Activated naive CD4-positive, alpha-beta T cell treated with anti-CD3 and anti-CD28 coated beads, Interleukin-2, amount 50 U/mL, for 24 hours (primary cell): ENCODE results near the gene CUEDC1.

ENCODE experiments used
- H3K27ac Mint-ChIP-seq: one replicate; pipeline ENCODE4 v1.8.0; 2021; ENCODE audit warnings: mild to moderate bottlenecking, mixed read lengths
- H3K27me3 Mint-ChIP-seq: one replicate; pipeline ENCODE4 v1.8.0; 2021; ENCODE audit warnings: mixed read lengths
- H3K36me3 Mint-ChIP-seq: one replicate; pipeline ENCODE4 v1.8.0; 2021; ENCODE audit warnings: mixed read lengths
- H3K4me1 Mint-ChIP-seq: one replicate; pipeline ENCODE4 v1.8.0; 2021; ENCODE audit warnings: mixed read lengths
- H3K4me3 Mint-ChIP-seq: one replicate; pipeline ENCODE4 v1.8.0; 2021; ENCODE audit warnings: mild to moderate bottlenecking, mixed read lengths
- H3K9me3 Mint-ChIP-seq: one replicate; pipeline ENCODE4 v1.8.0; 2021; ENCODE audit warnings: mixed read lengths

CUEDC1 gene

DNA sequence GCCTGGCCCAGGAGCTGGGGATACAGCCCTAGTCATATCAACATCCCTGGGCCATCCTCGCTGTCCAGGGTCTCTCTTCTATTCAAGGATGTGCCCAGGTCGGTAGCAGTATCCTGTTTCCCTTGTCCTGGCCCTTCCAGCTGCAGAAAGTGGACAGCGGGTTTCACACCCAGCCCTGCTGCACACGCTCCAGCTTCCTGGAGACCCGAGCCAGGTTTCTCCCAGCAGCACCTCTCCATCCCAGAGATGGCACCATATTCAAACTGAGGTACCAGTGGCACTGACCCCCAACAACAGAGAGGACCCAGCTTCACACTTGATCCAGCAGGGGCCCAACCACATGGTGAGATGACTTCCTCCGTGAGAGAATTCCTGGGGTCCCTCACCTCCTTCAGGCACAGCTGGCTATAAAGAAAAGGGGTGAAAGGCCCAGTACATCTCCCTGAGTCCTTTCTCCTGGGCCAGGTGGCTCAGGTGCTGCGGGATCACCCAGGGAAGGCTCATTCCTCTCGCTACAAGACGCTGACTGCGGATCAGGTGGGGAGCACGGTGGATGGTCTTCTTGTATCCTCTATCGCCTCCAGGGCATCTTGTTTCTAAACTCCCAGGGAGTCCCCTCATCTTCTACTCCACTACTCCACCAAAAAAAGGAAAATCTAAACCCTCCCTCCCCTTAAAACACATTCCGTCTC lies 1.4 kb downstream of the CUEDC1 start:
- peaks cover 39% of the 10 kb centered on the region for H3K4me1 Mint-ChIP-seq
- peak overlapping the region; percentile 24 for H3K27ac Mint-ChIP-seq
- H3K9me3 Mint-ChIP-seq: no peaks in the 10 kb centered on the region
- no peaks in the 10 kb centered on the region for H3K36me3 Mint-ChIP-seq
- peak overlapping the region; percentile 78 for H3K4me3 Mint-ChIP-seq
- peaks cover 5% of the 10 kb centered on the region for H3K27me3 Mint-ChIP-seq

DNA sequence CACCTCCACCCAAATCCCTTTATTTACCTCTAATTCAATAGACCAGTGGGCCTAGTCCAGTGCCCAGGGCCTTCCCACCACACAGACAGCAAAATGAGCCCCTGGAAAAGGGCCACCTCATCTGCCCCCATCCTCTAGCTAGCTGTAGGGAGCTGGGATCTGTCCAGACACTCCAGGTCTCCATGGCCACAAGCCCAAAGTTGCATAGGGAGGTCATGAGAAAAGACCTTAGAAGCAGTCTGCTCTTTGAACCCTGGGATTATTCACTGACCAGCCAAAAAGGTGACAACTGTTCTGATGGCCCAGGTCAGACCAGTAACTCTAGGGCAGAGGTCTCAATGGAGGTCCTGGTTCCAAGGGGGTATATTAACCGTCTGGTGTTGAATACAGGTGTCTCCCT lies 2.0 kb downstream of the CUEDC1 start:
- H3K4me3 Mint-ChIP-seq: peak overlapping the region; percentile 33
- no peaks in the 10 kb centered on the region for H3K9me3 Mint-ChIP-seq
- H3K36me3 Mint-ChIP-seq: no peaks in the 10 kb centered on the region
- H3K4me1 Mint-ChIP-seq: peaks cover 46% of the 10 kb centered on the region
- H3K27ac Mint-ChIP-seq: peak overlapping the region; percentile 33
- peaks cover 5% of the 10 kb centered on the region for H3K27me3 Mint-ChIP-seq

DNA sequence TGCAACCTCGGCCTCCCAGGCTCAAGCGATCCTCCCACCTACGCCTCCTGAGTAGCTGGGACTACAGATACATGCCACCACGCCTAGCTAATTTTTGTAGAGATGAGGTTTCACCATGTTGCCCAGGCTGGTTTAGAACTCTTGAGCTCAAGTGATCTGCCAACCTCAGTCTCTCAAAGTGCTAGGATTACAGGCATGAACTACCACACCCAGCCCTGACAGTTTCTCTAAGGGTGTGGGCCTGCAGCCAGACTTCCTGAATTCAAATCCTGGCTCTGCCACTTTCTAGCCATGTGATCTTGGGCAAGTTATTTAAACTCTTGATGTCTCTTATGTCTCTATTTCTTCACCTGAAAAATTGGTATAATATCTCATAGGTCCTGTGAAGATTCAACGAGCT lies 5.6 kb downstream of the CUEDC1 start:
- H3K4me1 Mint-ChIP-seq: peaks cover 47% of the 10 kb centered on the region
- no peaks in the 10 kb centered on the region for H3K36me3 Mint-ChIP-seq
- peak overlapping the region; percentile 52 for H3K27ac Mint-ChIP-seq
- H3K27me3 Mint-ChIP-seq: peaks cover 5% of the 10 kb centered on the region
- no peak overlapping the region for H3K4me3 Mint-ChIP-seq
- no peaks in the 10 kb centered on the region for H3K9me3 Mint-ChIP-seq

DNA sequence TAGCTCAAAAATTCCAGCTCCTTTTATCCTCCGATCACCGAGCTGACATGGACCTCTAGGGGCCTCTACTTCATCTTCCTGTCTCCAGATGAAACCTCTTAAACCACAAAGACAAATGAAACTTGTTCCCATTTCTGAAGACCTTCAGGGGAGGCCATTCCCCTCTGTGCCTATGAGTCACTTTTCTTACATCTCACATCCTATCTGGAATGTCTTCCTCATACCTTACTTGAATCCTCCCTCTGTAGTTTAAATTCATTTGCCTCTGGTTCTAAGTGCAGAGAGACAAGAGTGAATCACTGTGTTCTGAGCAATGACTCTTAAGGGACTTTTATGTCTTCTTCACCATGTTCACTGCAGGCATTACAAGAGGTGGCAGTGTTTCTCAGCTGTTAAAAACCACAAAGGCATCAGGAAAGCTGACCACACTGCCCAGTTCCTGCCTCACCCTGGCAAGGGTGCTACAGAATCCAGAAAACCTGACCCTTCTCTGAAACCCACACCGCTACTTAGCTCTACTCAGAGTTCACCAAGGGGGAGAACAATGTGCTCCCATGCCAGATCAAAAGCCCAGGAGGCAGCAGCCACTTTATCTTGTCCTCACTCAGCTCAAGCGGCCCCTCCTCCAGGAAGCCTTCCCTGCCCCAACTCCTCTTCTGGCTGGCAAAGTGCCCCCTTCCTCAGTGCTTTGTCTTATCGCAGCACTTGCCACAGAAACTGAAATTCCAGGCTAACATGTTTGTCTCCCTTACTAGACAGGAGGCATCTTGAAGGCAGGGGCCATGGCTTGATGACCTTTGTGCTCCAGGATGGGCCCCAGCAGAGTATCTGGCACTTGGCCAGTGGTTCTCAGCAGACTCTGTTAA lies 6.4 kb downstream of the CUEDC1 start:
- H3K4me1 Mint-ChIP-seq: peaks cover 42% of the 10 kb centered on the region
- H3K9me3 Mint-ChIP-seq: no peaks in the 10 kb centered on the region
- H3K36me3 Mint-ChIP-seq: no peaks in the 10 kb centered on the region
- H3K27ac Mint-ChIP-seq: peak overlapping the region; percentile 43
- peaks cover 1% of the 10 kb centered on the region for H3K27me3 Mint-ChIP-seq
- no peak overlapping the region for H3K4me3 Mint-ChIP-seq

DNA sequence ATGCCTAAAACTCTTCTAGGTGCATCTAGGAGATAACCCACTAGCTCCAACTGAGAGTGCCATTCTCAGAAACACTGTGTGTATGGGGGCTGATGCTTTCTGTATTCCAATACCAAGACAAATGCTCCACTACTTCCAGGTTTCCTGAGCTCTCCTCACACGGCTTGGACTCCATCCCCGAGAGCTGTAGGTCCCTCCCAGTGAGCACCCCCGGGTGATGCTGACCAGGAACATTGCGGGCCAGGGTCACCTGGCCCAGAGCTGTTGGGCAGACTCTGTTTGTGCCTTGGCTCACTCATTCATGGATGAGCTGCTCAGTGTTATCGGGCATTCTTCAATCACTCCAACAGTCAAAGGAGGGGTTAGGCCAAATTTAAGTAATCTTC lies 7.0 kb downstream of the CUEDC1 start:
- Mint-ChIP-seq H3K9me3 (no peaks in the 10 kb centered on the region), H3K27me3 (peaks cover 1% of the 10 kb centered on the region), H3K4me3 (no peak overlapping the region), H3K36me3 (no peaks in the 10 kb centered on the region), H3K27ac (no peak overlapping the region), H3K4me1 (peaks cover 42% of the 10 kb centered on the region)

DNA sequence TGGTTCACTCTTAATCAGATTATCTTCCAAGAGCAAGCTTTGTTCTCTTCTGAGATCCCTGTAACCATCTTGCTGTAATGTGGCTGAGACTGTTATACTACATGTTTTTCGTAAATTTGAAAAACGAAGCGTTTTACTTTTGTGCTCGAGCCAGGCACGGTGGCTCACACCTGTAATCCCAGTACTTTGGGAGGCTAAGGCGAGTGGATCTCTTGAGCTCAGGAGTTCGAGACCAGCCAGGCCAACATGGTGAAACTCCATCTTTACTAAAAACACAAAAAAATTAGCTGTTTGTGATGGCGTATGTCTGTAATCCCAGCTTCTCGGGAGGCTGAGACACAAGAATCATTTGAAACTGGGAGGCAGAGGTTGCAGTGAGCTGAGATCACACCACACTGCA lies 7.8 kb downstream of the CUEDC1 start:
- Mint-ChIP-seq H3K9me3 (no peaks in the 10 kb centered on the region), H3K4me3 (peak overlapping the region; percentile 83), H3K27ac (no peak overlapping the region), H3K36me3 (no peaks in the 10 kb centered on the region), H3K4me1 (peaks cover 42% of the 10 kb centered on the region), H3K27me3 (peaks cover 1% of the 10 kb centered on the region)

DNA sequence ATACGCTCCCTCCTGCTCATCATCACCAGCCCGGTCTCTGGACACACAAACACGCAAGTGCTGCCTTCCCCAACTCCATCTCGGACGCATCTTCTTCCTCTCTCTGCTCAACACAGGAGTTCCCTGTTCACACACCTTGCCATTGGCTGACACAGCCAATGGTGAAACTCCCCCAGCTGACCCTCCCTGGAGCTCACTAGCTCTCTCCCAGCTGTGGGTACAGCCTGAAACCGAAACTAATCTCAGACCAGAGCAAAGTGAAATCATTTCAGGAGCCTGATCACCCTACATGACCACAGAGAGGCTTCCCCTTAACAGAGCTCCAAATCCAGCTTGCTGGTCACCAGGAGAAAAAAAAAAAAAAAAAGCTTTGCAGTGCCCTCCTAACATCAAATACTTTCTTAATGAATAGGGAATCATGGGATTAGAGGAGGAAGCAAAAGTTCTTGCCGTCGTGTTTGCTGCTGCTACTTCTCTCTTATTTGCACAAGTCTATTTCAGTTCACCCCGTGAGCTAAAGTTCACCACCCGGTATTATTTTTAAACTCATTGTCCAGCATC lies 8.3 kb downstream of the CUEDC1 start:
- Mint-ChIP-seq H3K4me3 (peak overlapping the region; percentile 83), H3K27ac (no peak overlapping the region), H3K9me3 (no peaks in the 10 kb centered on the region), H3K4me1 (peaks cover 42% of the 10 kb centered on the region), H3K27me3 (peaks cover 1% of the 10 kb centered on the region), H3K36me3 (no peaks in the 10 kb centered on the region)

DNA sequence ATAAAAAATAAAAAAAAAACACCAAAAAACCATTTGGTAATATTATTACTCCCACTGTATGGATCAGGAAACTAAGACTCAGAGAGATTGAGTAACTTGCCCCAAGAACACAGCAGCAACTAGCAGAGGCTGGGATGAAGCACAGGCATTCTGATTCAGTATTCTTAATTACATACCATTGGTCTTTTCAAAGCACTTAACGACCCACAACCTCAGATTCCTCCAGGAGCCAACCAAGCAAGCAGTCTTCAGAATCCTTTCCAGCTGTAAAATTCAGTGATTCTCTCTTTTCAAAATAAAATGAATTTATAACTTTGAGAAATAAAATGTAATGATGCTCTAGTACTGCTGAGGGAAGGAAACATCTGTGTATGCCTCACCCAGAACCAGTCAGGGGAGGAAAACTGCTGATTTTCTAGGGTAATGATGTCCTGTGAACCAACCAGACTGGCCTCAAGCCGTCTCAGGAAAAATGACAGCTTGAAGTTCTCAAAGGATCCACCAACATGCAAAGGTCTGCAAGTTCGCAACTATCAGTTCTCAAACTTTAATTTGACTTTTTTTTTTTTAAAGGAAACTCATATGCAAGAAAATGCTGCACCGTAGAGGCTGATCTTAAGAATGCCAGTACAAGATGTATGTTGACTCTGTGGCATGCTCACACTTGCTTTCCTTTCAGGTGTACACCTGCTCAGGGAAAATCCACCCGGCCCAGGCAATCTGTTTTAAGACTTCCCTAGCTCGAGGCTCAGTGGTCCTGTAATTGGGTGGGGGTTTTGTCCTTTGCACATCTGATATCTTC lies 9.0 kb downstream of the CUEDC1 start:
- no peak overlapping the region for H3K27ac Mint-ChIP-seq
- H3K4me1 Mint-ChIP-seq: peaks cover 43% of the 10 kb centered on the region
- H3K4me3 Mint-ChIP-seq: peak overlapping the region; percentile 83
- no peaks in the 10 kb centered on the region for H3K36me3 Mint-ChIP-seq
- peaks cover 1% of the 10 kb centered on the region for H3K27me3 Mint-ChIP-seq
- H3K9me3 Mint-ChIP-seq: no peaks in the 10 kb centered on the region

DNA sequence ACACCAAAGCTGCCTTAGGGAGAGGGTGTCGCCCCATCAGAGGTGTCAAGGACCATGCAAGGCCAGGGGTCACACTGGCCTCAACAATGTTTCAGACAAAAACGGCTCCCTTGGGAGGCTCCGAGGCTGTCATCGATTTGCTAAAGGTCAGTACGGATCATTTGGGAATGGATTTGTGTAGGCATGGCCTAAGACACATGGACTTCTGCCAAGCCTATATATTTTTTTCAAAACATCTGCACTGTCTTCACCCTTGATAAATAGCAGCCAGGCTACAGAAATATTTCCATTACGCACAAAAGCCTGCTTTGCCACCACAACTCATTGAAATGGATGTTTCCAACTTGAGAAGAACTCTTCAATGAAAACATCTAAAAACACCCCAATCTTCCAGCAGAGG lies 10.3 kb downstream of the CUEDC1 start:
- Mint-ChIP-seq H3K4me3 (no peak overlapping the region), H3K4me1 (peaks cover 46% of the 10 kb centered on the region), H3K27me3 (no peaks in the 10 kb centered on the region), H3K36me3 (no peaks in the 10 kb centered on the region), H3K27ac (no peak overlapping the region), H3K9me3 (no peaks in the 10 kb centered on the region)

DNA sequence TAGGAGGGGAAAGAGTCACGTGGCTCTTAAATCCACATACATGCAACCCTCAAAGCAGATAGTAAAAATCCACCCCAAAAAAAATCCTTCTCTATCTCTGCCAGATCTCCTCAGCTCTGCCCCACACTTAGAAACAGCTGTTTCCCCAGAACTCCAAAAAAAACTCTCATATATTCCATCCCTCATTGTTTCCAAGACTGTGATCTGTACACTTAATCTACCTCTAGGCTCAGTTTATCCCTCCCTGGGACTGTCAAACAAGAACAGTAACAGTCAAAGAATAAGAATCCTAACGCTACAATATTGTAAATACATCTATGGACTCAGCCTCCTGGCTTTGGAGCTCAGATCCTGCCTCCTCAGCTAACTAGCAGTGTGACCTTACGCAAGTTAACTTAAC lies 11.6 kb downstream of the CUEDC1 start:
- Mint-ChIP-seq H3K4me3 (no peak overlapping the region), H3K4me1 (peaks cover 41% of the 10 kb centered on the region), H3K27ac (no peak overlapping the region), H3K27me3 (no peaks in the 10 kb centered on the region), H3K9me3 (no peaks in the 10 kb centered on the region), H3K36me3 (no peaks in the 10 kb centered on the region)

DNA sequence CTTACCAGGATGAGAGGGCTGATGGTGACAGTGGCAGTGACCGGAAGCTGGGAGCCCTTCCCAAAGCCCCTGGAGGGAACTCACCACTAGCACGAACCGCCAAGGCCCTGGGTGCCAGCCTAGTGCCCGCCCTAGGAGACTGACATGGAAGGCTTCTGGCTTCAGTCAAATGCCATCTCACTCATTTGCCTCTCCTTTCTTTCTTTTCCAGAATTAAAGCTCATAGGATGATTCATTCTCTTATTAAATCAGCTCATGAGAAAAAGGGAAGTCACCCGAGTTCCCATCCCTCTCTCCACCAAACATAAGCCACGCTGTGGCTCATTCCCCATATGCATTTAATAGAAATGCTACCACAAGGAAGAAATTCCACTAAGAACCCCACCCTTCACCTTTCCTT lies 12.1 kb downstream of the CUEDC1 start:
- Mint-ChIP-seq H3K27ac (no peak overlapping the region), H3K27me3 (no peaks in the 10 kb centered on the region), H3K4me3 (no peak overlapping the region), H3K4me1 (peaks cover 36% of the 10 kb centered on the region), H3K36me3 (no peaks in the 10 kb centered on the region), H3K9me3 (no peaks in the 10 kb centered on the region)

DNA sequence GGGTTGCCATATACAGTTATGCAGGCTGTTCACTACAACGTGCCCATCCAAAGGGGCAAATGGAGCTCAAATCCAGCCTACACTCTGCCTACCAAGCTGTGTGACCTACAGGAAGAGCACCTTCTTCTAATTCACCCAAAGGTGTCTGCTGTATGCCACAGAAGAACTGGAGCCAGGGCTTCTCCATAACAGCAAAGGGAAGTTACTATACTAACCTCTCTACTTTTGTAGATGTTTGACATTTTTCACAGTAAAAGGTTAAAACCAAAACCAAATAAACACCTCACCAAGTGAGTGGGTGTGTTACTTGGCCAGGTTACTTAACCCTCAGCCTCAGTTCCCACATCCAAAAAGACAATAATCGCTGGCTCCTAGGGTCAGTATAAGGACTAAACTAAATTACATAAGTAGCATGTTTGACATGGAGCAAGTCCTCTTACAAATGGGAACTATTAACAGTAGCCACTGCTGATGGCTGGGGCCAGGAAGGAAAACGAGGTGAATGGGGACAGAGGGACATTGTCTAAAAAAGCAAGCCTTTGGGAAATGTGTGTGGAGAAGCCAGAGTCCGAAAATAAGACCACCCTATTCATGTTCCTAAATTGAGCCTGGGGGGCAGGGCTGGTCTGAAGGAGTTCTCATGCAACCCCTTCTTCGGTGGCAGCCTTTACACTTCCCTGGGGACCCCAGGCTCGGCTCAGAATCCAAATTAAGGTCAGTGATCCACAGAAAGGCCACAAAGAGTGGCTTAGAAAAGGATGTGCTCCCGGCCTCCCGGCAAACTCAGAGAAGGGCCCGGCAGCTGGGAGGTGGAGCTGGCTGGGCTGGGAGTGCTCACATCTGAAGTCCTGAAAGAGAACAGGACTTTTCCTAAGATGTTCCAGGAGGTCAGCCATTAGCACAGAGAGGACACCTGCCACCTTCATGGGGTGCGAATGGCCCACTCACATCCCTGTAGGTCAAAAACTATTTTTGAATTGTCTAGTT lies 13.5 kb downstream of the CUEDC1 start:
- H3K36me3 Mint-ChIP-seq: no peaks in the 10 kb centered on the region
- peaks cover 28% of the 10 kb centered on the region for H3K4me1 Mint-ChIP-seq
- no peak overlapping the region for H3K4me3 Mint-ChIP-seq
- H3K27me3 Mint-ChIP-seq: no peaks in the 10 kb centered on the region
- H3K27ac Mint-ChIP-seq: no peak overlapping the region
- no peaks in the 10 kb centered on the region for H3K9me3 Mint-ChIP-seq

DNA sequence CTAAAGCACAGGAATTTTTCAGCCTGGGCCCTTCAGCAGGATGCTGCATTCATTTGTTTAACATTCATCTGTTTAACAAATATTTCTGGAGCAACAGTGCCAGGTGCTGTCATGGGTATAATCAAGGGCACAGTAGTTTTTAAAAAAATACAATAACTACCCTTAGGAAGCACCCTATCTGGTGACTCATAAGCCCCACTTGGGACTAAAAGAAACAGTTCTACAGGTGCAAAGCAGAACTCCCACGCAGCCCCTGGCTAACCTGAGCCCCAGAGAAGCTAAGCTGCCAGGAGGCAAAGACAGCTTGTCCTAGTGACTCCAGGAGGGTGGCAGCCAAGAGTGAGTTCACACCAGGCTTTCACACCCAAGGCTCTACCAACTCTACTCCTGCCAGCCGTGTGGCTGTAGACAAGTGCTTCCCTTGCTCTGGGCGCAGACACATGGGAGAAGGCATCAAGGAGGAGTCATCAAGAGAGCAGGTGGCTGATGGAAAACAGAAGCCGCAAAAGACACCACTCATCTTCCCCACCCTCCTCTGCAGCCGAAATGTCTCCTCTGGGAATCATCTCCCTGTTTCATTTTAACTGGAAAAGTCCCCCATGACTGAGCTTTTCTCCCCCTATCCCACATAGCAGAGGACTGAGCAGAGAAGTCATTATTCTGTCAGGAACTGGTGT lies 14.4 kb downstream of the CUEDC1 start:
- Mint-ChIP-seq H3K27ac (no peak overlapping the region), H3K27me3 (no peaks in the 10 kb centered on the region), H3K36me3 (no peaks in the 10 kb centered on the region), H3K4me3 (no peak overlapping the region), H3K4me1 (peaks cover 19% of the 10 kb centered on the region), H3K9me3 (no peaks in the 10 kb centered on the region)

DNA sequence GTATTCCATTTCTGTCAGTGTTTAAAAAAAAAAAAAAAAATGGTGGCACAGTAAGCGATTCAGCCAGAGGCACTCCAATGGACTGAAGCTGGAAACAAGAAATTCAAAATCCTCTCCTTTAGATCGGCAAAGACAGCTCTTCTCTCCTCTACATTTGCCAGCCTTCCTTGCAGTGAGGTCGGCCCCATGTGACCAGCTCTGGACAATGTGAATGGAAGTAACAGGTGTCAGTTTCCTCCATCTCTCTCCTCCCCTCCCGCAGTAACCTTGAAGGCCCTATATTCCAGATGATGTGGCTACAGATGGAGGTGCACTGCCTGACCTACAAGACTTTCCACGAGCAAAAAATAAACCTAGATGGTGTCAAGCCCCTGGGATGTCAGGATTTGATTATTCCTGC lies 15.0 kb downstream of the CUEDC1 start:
- no peaks in the 10 kb centered on the region for H3K36me3 Mint-ChIP-seq
- no peaks in the 10 kb centered on the region for H3K9me3 Mint-ChIP-seq
- no peak overlapping the region for H3K4me3 Mint-ChIP-seq
- H3K27me3 Mint-ChIP-seq: no peaks in the 10 kb centered on the region
- peaks cover 19% of the 10 kb centered on the region for H3K4me1 Mint-ChIP-seq
- no peak overlapping the region for H3K27ac Mint-ChIP-seq
